Measurements from ENCODE around the gene TMPRSS11D. TPM values are rescaled to one million over a fixed set of nuclear protein-coding genes. Genes with fewer than 3 reads are reported as not detected.
A peak's percentile ranks its signal among the peaks of the same experiment; 100 is the strongest.

The TMPRSS11D gene
- total and polyA plus RNA-seq, 5 experiments from 2014 or later, result not detected

DNA sequence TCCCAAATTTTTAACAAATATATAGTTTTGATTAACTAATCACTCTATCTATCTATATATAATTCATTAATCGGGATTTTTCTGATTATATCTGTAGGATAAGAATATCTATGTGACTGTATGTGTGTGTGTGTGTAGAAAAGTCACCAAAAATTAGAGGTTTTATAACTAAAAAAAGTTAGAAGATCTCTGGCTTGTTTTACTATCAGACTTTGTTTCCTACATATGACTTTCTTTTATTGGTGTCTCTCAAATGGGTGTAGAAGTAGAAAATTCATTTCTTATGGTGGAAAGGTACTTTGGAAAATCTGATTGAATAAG is 26.7 kb upstream of the TMPRSS11D start:
- POLR2A ChIA-PET, result no interaction called here
- Mint-ChIP-seq H3K4me3 (no peak overlapping the region), H3K27me3 (peaks cover 0 to 5% (median 0%) of the 10 kb centered on the region in 5 donors), H3K27ac (no peak overlapping the region), H3K36me3 (peaks cover 0 to 2% (median 0%) of the 10 kb centered on the region in 3 donors), H3K9me3 (peaks cover 0 to 10% (median 4%) of the 10 kb centered on the region in 9 donors), H3K4me1 (no peaks in the 10 kb centered on the region)
- ATAC-seq (no peak), DNase-seq (no peak)

DNA sequence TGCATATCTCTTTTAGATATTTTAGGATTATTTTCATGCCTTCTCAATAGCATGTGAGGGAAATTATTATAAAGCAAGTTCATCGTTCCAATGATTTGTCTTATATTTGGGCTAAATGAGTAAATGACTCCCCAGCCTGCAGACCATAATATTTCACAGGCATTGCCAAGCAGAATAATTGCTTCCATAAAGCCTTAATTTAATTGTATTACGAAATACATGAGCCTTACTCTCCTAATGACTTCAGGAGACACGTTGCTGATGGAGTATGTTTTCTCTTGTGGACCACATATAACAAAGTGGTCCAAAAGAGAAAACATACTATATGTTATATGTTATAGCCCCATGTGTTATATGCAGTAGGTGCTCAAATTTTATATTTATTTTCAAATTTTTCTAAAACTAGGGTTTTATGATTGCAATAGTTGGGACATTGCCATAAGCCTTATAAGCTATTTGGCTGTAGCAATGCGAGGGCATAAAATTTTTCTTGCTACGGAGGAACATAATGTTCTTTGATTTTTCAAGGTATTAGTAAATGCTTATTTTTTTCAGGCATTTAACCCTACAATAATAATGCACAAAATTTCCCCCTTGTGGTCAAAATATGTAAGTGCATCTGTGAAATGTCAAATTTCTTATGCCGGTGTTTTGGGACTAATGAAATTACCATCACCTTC is 26.2 kb upstream of the TMPRSS11D start:
- ATAC-seq, result no peak
- Mint-ChIP-seq H3K36me3 (peaks cover 0 to 4% (median 3%) of the 10 kb centered on the region in 3 donors), H3K27ac (no peak overlapping the region), H3K9me3 (peaks cover 0 to 10% (median 4%) of the 10 kb centered on the region in 9 donors), H3K27me3 (peaks cover 0 to 8% (median 0%) of the 10 kb centered on the region in 5 donors), H3K4me1 (no peaks in the 10 kb centered on the region), H3K4me3 (no peak overlapping the region)
- DNase-seq, result peak in 3 of 10 donors; percentile 10 to 14 (median 11)
- POLR2A ChIA-PET, result no interaction called here

DNA sequence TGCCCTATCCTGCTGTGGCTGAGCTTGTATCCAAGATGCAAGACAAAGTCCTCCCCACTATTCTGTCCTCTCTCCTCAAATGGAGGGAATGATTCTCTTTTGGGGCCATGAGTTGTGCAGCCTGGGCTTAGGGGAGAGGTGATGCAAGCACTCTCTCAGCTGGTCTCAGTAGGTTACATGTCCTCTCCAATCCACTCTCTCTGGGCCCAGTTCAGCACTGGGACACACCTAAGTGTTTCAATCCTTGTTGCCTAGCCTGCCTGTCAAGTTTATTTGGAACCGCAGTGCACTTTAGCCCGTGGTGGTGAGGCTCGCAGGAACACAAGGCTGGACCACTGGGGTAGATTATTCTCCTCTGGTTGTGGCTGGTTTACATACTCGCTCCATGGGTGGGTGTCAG is 23.8 kb upstream of the TMPRSS11D start:
- Mint-ChIP-seq H3K4me3 (no peak overlapping the region), H3K4me1 (no peaks in the 10 kb centered on the region), H3K27me3 (peaks cover 0 to 8% (median 0%) of the 10 kb centered on the region in 5 donors), H3K9me3 (peaks cover 0 to 10% (median 4%) of the 10 kb centered on the region in 9 donors), H3K36me3 (peaks cover 0 to 4% (median 3%) of the 10 kb centered on the region in 3 donors), H3K27ac (peak overlapping the region in 2 of 10 donors; percentile 20)
- POLR2A ChIA-PET, result no interaction called here
- no peak for DNase-seq
- ATAC-seq, result no peak

DNA sequence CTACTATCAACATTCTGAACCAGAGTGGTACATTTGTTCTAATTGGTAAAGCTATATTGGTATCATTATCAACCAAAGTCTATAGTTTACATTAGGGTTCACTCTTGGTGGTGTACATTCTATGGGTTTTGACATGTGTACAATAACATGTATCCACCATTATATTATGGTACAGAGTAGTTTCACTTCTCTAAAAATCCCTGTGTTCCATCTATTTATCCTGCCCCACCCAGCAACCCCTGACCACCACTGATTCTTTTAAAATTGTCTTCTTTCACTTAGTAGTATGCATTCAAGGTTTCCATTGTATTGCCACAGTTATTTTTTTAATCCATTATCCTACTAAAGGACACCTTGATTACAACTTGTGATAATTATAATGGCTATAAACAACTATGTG is 15.3 kb upstream of the TMPRSS11D start:
- ATAC-seq, result no peak
- Mint-ChIP-seq H3K4me1 (peaks cover 0 to 7% (median under 1%) of the 10 kb centered on the region in 4 donors), H3K27ac (no peak overlapping the region), H3K9me3 (no peaks in the 10 kb centered on the region), H3K36me3 (no peaks in the 10 kb centered on the region), H3K4me3 (no peak overlapping the region), H3K27me3 (peaks cover 0 to 1% (median 0%) of the 10 kb centered on the region in 5 donors)
- no peak for DNase-seq
- POLR2A ChIA-PET, result no interaction called here

DNA sequence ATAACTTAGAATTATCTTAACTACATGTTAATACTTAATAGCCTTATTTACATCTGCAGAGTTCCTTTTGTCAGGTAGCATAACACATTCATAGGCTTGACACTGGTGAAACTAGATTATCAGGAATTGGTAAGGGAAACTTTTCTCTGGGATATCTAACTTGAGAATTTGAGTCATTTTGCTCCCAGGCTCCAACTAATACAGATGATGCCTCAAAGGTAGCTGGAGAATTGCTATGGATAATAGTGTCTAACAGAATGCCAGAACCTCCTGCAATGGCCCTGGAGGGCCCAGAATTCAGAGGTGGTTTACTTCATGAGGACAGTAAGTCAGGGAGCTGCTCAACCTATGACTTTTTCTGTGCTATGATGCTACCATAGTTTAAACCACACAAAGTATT is 13.9 kb upstream of the TMPRSS11D start:
- POLR2A ChIA-PET, result no interaction called here

DNA sequence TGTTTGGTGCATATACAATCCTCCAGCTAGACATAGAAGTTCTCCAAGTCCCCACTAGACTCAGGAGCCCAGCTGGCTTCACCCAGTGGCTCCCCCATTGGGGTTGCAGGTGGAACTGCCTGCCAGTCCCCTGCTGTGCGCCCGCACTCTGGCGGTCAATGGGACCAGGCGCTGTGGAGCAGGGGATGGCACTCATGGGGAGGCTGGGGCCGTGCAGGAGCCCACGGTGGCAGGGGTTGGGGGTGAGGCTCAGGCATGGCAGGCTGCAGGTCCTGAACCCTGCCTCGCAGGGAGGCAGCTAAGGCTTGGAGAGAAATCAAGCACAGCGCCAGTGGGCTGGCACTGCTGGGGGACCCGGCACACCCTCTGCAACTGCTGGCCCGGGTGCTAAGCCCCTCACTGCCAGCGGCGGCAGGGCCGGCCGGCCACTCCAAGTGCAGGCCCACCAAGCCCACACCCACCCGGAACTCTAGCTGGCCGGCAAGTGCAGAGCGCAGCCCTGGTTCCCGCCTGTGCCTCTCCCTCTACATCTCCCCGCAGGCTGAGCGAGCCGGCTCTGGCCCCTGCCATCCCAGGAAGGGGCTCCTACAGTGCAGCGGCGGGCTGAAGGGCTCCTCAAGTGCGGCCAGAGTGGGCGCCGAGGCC is 12.7 kb upstream of the TMPRSS11D start:
- DNase-seq, result no peak
- peaks cover 0 to 7% (median under 1%) of the 10 kb centered on the region in 4 donors for H3K4me1 Mint-ChIP-seq
- H3K36me3 Mint-ChIP-seq, result no peaks in the 10 kb centered on the region
- H3K27ac Mint-ChIP-seq, result no peak overlapping the region
- no peak for ATAC-seq
- POLR2A ChIA-PET, result no interaction called here
- H3K4me3 Mint-ChIP-seq, result no peak overlapping the region
- H3K9me3 Mint-ChIP-seq, result no peaks in the 10 kb centered on the region
- peaks cover 0 to 4% (median 0%) of the 10 kb centered on the region in 5 donors for H3K27me3 Mint-ChIP-seq

More for the DNA sequence above, 13.9 kb upstream of the TMPRSS11D start:
- Mint-ChIP-seq H3K4me3 (no peak overlapping the region), H3K4me1 (peaks cover 0 to 7% (median under 1%) of the 10 kb centered on the region in 4 donors), H3K9me3 (no peaks in the 10 kb centered on the region), H3K27me3 (peaks cover 0 to 4% (median 0%) of the 10 kb centered on the region in 5 donors), H3K27ac (no peak overlapping the region), H3K36me3 (no peaks in the 10 kb centered on the region)
- ATAC-seq, result no peak
- no peak for DNase-seq

DNA sequence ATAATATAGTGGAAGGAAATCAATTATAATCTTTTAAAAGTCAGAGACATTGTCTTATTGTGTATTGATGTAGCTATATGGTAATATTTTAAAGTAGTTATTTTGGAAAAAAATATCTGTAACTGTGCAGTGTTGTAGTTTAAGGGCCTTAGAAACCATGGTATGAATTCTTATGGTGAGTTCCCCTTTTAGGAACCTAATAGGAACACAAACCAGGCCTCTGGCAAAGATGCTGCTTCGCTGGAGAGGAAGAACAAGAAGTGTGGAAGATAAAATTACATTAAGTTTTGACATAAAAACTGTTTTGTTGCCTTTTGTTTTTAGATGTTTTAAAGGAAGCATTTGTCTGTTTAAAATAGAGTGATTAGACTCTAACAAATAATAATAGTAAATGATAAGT is 10.9 kb upstream of the TMPRSS11D start:
- POLR2A ChIA-PET, result no interaction called here
- Mint-ChIP-seq H3K4me3 (no peak overlapping the region), H3K36me3 (no peaks in the 10 kb centered on the region), H3K9me3 (peaks cover 0 to 9% (median 0%) of the 10 kb centered on the region in 9 donors), H3K27me3 (peaks cover 0 to 4% (median 0%) of the 10 kb centered on the region in 5 donors), H3K4me1 (peaks cover 0 to 7% (median 2%) of the 10 kb centered on the region in 4 donors), H3K27ac (no peak overlapping the region)
- ATAC-seq (no peak), DNase-seq (no peak)

DNA sequence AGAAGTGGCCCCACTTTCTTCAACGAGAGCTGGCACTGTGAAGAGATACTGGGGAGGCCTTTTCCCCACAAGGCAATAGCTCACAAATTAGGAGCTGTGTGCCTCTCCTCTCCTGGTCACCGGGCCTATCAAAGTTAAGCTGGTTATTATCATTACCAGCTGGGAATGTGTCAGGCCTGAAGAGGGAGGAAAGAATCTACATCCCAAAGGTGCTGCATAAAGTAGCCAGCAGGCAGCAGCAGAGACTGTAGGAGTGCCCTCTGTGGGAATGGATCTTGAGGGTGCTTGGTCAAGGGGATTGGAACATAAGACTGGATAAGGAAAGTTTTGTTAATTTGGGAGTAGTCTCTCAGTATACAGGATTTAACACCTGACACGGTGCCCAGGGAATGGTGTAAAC is 9.1 kb upstream of the TMPRSS11D start:
- Mint-ChIP-seq H3K27ac (no peak overlapping the region), H3K36me3 (no peaks in the 10 kb centered on the region), H3K4me3 (no peak overlapping the region), H3K27me3 (peaks cover 0 to 4% (median 0%) of the 10 kb centered on the region in 5 donors), H3K9me3 (peaks cover 0 to 10% (median 0%) of the 10 kb centered on the region in 9 donors), H3K4me1 (peaks cover 0 to 7% (median 2%) of the 10 kb centered on the region in 4 donors)
- POLR2A ChIA-PET, result no interaction called here
- no peak for ATAC-seq
- no peak for DNase-seq

DNA sequence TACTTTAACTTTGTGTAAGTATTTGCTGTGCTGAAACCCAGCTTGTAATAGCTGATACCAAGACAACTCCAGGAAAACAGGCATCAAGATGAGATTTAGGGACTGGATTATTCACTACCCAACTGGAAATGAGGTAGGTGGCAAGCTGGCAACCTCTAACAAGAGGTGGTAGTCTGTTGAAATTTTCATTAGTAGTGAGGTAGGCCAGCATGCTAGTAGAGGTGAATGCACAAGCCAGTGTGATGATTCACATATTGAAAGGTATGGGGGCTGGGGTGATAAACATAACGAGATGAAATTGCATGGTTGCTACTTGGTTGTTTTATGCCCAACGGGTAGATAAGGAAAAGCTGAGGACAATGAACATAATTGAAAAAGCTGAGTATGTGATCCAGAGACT is 8.5 kb upstream of the TMPRSS11D start:
- H3K4me1 Mint-ChIP-seq, result peaks cover 0 to 7% (median 2%) of the 10 kb centered on the region in 4 donors
- no peak overlapping the region for H3K27ac Mint-ChIP-seq
- DNase-seq, result no peak
- no peak for ATAC-seq
- POLR2A ChIA-PET, result no interaction called here
- no peaks in the 10 kb centered on the region for H3K36me3 Mint-ChIP-seq
- H3K27me3 Mint-ChIP-seq, result peaks cover 0 to 4% (median 0%) of the 10 kb centered on the region in 5 donors
- no peak overlapping the region for H3K4me3 Mint-ChIP-seq
- H3K9me3 Mint-ChIP-seq, result peaks cover 0 to 10% (median 0%) of the 10 kb centered on the region in 9 donors

DNA sequence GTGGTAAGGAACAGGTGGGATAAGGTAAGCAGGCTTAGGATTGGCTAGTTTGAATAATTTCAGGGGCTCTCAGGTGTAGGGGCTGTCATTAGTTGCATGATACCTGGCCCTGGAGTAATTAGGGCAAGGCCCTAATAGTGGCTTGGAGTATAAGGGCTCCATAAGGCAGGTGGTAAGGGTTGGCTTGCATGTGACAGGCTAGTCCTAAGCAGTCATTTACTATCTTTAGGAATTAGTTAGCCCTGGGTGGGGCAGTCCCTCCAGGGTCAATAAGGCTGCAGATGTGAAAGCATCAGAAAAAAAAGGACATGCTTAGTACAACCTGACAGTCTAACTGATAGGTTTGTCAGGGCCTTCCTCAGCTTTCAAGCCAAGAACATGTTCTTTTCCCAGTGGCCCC is 7.8 kb upstream of the TMPRSS11D start:
- H3K27ac Mint-ChIP-seq, result no peak overlapping the region
- H3K4me1 Mint-ChIP-seq, result peaks cover 0 to 7% (median 2%) of the 10 kb centered on the region in 4 donors
- DNase-seq (no peak), ATAC-seq (no peak)
- peaks cover 0 to 10% (median 0%) of the 10 kb centered on the region in 9 donors for H3K9me3 Mint-ChIP-seq
- POLR2A ChIA-PET, result no interaction called here
- H3K36me3 Mint-ChIP-seq, result no peaks in the 10 kb centered on the region
- no peak overlapping the region for H3K4me3 Mint-ChIP-seq
- peaks cover 0 to 4% (median 0%) of the 10 kb centered on the region in 5 donors for H3K27me3 Mint-ChIP-seq

DNA sequence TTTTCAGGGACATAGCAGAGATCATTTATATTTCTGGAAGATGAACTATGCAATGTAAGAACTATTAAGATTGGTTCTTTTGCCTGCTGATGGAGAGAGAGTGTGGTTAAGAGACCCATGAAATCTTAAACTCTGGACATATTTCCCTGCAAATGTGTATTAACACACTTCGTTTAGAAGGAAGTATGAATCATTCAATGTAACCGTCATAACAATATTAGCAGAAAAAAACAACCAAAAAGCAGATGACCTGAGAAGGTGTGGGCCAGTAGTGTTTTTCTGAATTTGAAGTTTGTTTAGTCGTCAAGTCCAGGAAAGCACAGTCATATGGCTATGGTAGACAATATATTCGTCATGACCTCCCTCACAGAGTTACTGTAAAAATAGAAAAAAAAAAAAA is 2.5 kb upstream of the TMPRSS11D start:
- POLR2A ChIA-PET, result no interaction called here

DNA sequence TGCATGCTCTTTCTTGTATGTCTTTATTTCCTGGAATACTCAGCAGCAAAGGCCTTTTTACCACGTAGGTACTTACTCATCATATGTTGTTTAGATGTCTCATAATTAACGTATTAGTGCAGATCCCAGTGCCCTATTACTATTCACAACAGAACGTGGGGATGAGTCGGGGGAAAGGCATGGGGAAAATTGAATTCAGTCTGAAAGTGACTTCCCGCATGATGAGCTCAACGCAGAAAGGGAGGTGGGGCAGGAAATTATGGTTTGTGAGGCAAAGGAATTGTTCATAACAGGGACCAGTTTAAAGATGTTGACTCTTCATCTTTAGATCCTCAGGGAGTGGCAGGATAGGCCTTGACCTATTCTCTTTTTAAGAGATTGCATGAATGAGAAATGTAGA is 2.0 kb upstream of the TMPRSS11D start:
- Mint-ChIP-seq H3K4me3 (no peak overlapping the region), H3K36me3 (no peaks in the 10 kb centered on the region), H3K9me3 (peaks cover 0 to 10% (median 0%) of the 10 kb centered on the region in 9 donors), H3K27me3 (peaks cover 0 to 9% (median 0%) of the 10 kb centered on the region in 5 donors), H3K4me1 (peaks cover 0 to 11% (median 1%) of the 10 kb centered on the region in 4 donors), H3K27ac (no peak overlapping the region)
- POLR2A ChIA-PET, result no interaction called here
- DNase-seq (no peak), ATAC-seq (no peak)

More for the DNA sequence above, 2.5 kb upstream of the TMPRSS11D start:
- no peaks in the 10 kb centered on the region for H3K36me3 Mint-ChIP-seq
- H3K9me3 Mint-ChIP-seq, result peaks cover 0 to 10% (median 0%) of the 10 kb centered on the region in 9 donors
- H3K4me3 Mint-ChIP-seq, result no peak overlapping the region
- peaks cover 0 to 9% (median 0%) of the 10 kb centered on the region in 5 donors for H3K27me3 Mint-ChIP-seq
- no peak for DNase-seq
- H3K27ac Mint-ChIP-seq, result no peak overlapping the region
- ATAC-seq, result no peak
- H3K4me1 Mint-ChIP-seq, result peaks cover 0 to 11% (median 1%) of the 10 kb centered on the region in 4 donors

DNA sequence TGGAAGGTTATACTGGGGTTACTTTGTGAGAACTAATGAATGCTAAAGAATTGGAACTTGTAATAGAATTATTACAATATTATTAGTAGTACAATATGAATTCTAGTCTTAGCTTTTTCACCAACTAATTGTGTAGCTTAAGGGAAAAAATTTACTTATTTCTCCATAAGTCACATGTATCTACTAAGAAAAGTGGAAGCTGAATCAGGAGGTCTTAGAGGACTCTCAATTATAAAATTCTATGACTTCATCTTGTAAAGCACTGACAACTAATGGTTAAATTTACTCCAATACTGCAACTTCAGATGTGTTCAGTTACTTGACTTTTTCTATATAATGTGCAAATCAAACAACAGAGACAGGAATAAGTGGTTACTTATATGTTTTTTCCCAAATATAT is 899 bp upstream of the TMPRSS11D start:
- peaks cover 0 to 3% (median 0%) of the 10 kb centered on the region in 9 donors for H3K9me3 Mint-ChIP-seq
- POLR2A ChIA-PET, result no interaction called here
- peaks cover 0 to 11% (median 0%) of the 10 kb centered on the region in 4 donors for H3K4me1 Mint-ChIP-seq
- H3K27ac Mint-ChIP-seq, result no peak overlapping the region
- no peaks in the 10 kb centered on the region for H3K36me3 Mint-ChIP-seq
- H3K4me3 Mint-ChIP-seq, result no peak overlapping the region
- no peak for DNase-seq
- peaks cover 0 to 9% (median 0%) of the 10 kb centered on the region in 5 donors for H3K27me3 Mint-ChIP-seq
- no peak for ATAC-seq
